HepG2 (cell line): ENCODE data around the gene COPS4. TPM values are rescaled to one million over a fixed set of nuclear protein-coding genes. Genes with fewer than 3 reads are reported as not detected.

ENCODE experiments used
- ASH2L ChIP-seq: fragments of 300-600, 200-600 bp; sonication (generic); IDR thresholded peaks from 2 replicates; pipeline ENCODE4 v1.7.0; 2017; ENCODE audit warnings: low read depth, mild to moderate bottlenecking, moderate library complexity, mixed read lengths, low read length; ENCODE audit not compliant: insufficient read length
- CBX1 ChIP-seq: IDR thresholded peaks from one replicate; pipeline ENCODE4 v1.6.1; 2016; ENCODE audit warnings: antibody characterized with exemption, low read depth
- CSRNP2 ChIP-seq: sonication (generic); formaldehyde crosslinking; conservative IDR thresholded peaks from 2 replicates; pipeline ENCODE4 v1.8.0; 2022; ENCODE audit warnings: low read depth, missing genetic modification reagents
- KAT2B ChIP-seq: fragments of 150-350 bp; IDR thresholded peaks from 2 replicates; pipeline ENCODE4 v1.6.1; 2014; ENCODE audit warnings: low read depth, low read length, borderline replicate concordance
- MBNL3 ChIP-seq: fragments of 250-450 bp; sonication (Bioruptor Pico); conservative IDR thresholded peaks from 2 replicates; pipeline ENCODE4 v1.8.0; 2022; ENCODE audit warnings: mild to moderate bottlenecking, inconsistent platforms
- MED1 ChIP-seq: sonication (generic); formaldehyde crosslinking; IDR thresholded peaks from 2 replicates; pipeline ENCODE4 v1.4.0; 2020; ENCODE audit warnings: missing genetic modification reagents
- MEF2D ChIP-seq: sonication (generic); formaldehyde crosslinking; IDR thresholded peaks from 2 replicates; pipeline ENCODE4 v1.5.1; 2020; ENCODE audit warnings: mild to moderate bottlenecking, missing genetic modification reagents
- NFE2L1 ChIP-seq: sonication (generic); formaldehyde crosslinking; IDR thresholded peaks from 2 replicates; pipeline ENCODE4 v1.4.0; 2020; ENCODE audit warnings: missing genetic modification reagents, mild to moderate bottlenecking, borderline replicate concordance
- PPARG ChIP-seq: conservative IDR thresholded peaks from 2 replicates; pipeline ENCODE4 v1.6.1; 2016; ENCODE audit warnings: missing biosample characterization, missing genetic modification reagents
- RFXAP ChIP-seq: sonication (generic); formaldehyde crosslinking; IDR thresholded peaks from 2 replicates; pipeline ENCODE4 v1.4.0; 2020; ENCODE audit warnings: missing genetic modification reagents, borderline replicate concordance
- SP1 ChIP-seq, 2 experiments: fragments of 450-650 bp in 1 of 2; sonication (generic) in 1 of 2; formaldehyde crosslinking in 1 of 2; IDR thresholded peaks; 2 replicates each; pipeline versions ENCODE4 v1.4.0 to v1.6.1; 2016 to 2020; ENCODE audit warnings: missing genetic modification reagents in 1 of 2
- TEAD2 ChIP-seq: sonication (generic); formaldehyde crosslinking; IDR thresholded peaks from 2 replicates; pipeline ENCODE4 v1.9.0; 2021; ENCODE audit warnings: missing genetic modification reagents
- USF2 ChIP-seq, 2 experiments: sonication (generic) in 1 of 2; formaldehyde crosslinking in 1 of 2; IDR thresholded peaks; 2 replicates each; pipeline versions ENCODE4 v1.5.1 to v1.6.1; 2011 to 2020; ENCODE audit warnings: borderline replicate concordance in 1 of 2, low read depth in 1 of 2, low read length in 1 of 2, mild to moderate bottlenecking in 1 of 2, missing genetic modification reagents in 1 of 2, moderate library complexity in 1 of 2
- ZBTB3 ChIP-seq: sonication (generic); formaldehyde crosslinking; IDR thresholded peaks from 2 replicates; pipeline ENCODE4 v1.4.0; 2020; ENCODE audit warnings: low read depth, mild to moderate bottlenecking, moderate library complexity, missing genetic modification reagents, borderline replicate concordance
- ZBTB7B ChIP-seq: sonication (generic); formaldehyde crosslinking; IDR thresholded peaks from 2 replicates; pipeline ENCODE4 v1.4.0; 2020; ENCODE audit warnings: missing genetic modification reagents
- ZFAT ChIP-seq: sonication (generic); formaldehyde crosslinking; conservative IDR thresholded peaks from 2 replicates; pipeline ENCODE4 v1.8.1; 2023; ENCODE audit warnings: missing genetic modification reagents, inconsistent platforms
- ZNF296 ChIP-seq: sonication (generic); formaldehyde crosslinking; conservative IDR thresholded peaks from 2 replicates; pipeline ENCODE4 v1.5.0; 2020; ENCODE audit warnings: mild to moderate bottlenecking, missing genetic modification reagents
- ZNF33B ChIP-seq: sonication (generic); formaldehyde crosslinking; IDR thresholded peaks from 2 replicates; pipeline ENCODE4 v1.5.1; 2020; ENCODE audit warnings: mild to moderate bottlenecking, missing genetic modification reagents
- ZNF75D ChIP-seq: sonication (generic); formaldehyde crosslinking; IDR thresholded peaks from 2 replicates; pipeline ENCODE4 v1.8.1; 2023; ENCODE audit warnings: missing genetic modification reagents, mild to moderate bottlenecking, borderline replicate concordance
- ZNF770 ChIP-seq: sonication (generic); formaldehyde crosslinking; IDR thresholded peaks from 2 replicates; pipeline ENCODE4 v1.5.0; 2020; ENCODE audit warnings: mild to moderate bottlenecking, missing genetic modification reagents
- ZNF839 ChIP-seq: sonication (generic); formaldehyde crosslinking; IDR thresholded peaks from 2 replicates; pipeline ENCODE4 v1.4.0; 2020; ENCODE audit warnings: missing genetic modification reagents, mild to moderate bottlenecking, borderline replicate concordance
- polyA plus RNA-seq, 8 experiments: library from polyadenylated mRNA; depleted of rRNA in 3 of 8; stranded (reverse) in 7 of 8; unstranded in 1 of 8; fragments of >200 nt; fragmentation: Illumina TruSeq in 4 of 8; extraction: Trizol in 4 of 8; gene quantifications; 2 replicates each; pipeline versions ENCODE4 v1.2.1 to v1.2.3, GENCODE V29; 2011 to 2016; ENCODE audit warnings: low read depth in 4 of 8, missing spikeins in 1 of 8, mixed read lengths in 1 of 8; ENCODE audit not compliant: insufficient read depth in 1 of 8
- total RNA-seq, 5 experiments: library from RNA; depleted of rRNA; stranded (reverse); fragments of >200 nt; fragmentation: Illumina TruSeq; extraction: Trizol; gene quantifications; 2 replicates each; pipeline ENCODE4 v1.2.3, GENCODE V29; 2016; ENCODE audit warnings: low read depth in 1 of 5

The COPS4 gene
- total and polyA plus RNA-seq, 2 of the 13 experiments (the other 11 are each of a cell fraction or from before 2014, with no cell fraction given) = 28.8 to 52.5 TPM

GRCh38 chr4:83034630-83035494 is at the start of gene COPS4 (continued):
- TF ChIP-seq ZNF33B (CRISPR knock-in tag) (peak; percentile 81; the same call in 1 of the 2 replicates), PPARG (CRISPR knock-in tag) (peak; percentile 81; the same call in 1 of the 2 replicates), ZBTB3 (peak; percentile 64; the same call in 1 of the 2 replicates), RFXAP (CRISPR knock-in tag) (peak; percentile 97), ZNF839 (peak; percentile 64; the same call in 1 of the 2 replicates), ZNF296 (CRISPR knock-in tag) (no peak), ZNF75D (CRISPR knock-in tag) (no peak), MED1 (CRISPR knock-in tag) (peak; percentile 88), CBX1 (peak; percentile 80), USF2 (IDR thresholded peaks at IDR 0.05; ENCODE audit: low read depth, low read length) (no peak), USF2 (CRISPR knock-in tag; IDR thresholded peaks at IDR 0.05; ENCODE audit: borderline replicate concordance) (no peak), ASH2L (peak; percentile 95), ZNF770 (CRISPR knock-in tag) (peak; percentile 67; the same call in 1 of the 2 replicates), TEAD2 (CRISPR knock-in tag) (no peak), CSRNP2 (CRISPR knock-in tag) (no peak), NFE2L1 (CRISPR knock-in tag) (no peak), ZFAT (CRISPR knock-in tag) (no peak), MBNL3 (CRISPR knock-in tag) (no peak), ZBTB7B (CRISPR knock-in tag) (no peak), KAT2B (no peak), MEF2D (CRISPR knock-in tag) (peak; percentile 53; the same call in 1 of the 2 replicates), SP1 (IDR thresholded peaks at IDR 0.05) (no peak), SP1 (CRISPR knock-in tag; IDR thresholded peaks at IDR 0.05) (peak; percentile 89)
